ENCODE results near the gene VTCN1.
"Not testable (repeated sequence)": the region's sequence is repeated elsewhere in the genome, so short reads cannot be mapped to it uniquely, and the experiment has no call there.

VTCN1 gene

GRCh38 chr1:117138106-117138505, 72.6 kb downstream of the VTCN1 start:
- no peak for DNase-seq
- in situ Hi-C loops (cut with HindIII; ENCODE audit: low pct_ligation_motif_present, low pct_unique_long_range_greater_than_20kb, low sequenced_read_pairs), result no loop called here

- DNase-seq, result no peak
- in situ Hi-C loops (cut with HindIII; ENCODE audit: low pct_ligation_motif_present, low pct_unique_long_range_greater_than_20kb, low sequenced_read_pairs), result no loop called here
Observed at GRCh38 chr1:117137281-117137855, 73.4 kb downstream of the VTCN1 start.

GRCh38 chr1:117136749-117137148, 74.0 kb downstream of the VTCN1 start:
- in situ Hi-C loops (cut with HindIII; ENCODE audit: low pct_ligation_motif_present, low pct_unique_long_range_greater_than_20kb, low sequenced_read_pairs), result no loop called here
- no peak for DNase-seq

- DNase-seq, result no peak
Observed at GRCh38 chr1:117135329-117135728, 75.4 kb downstream of the VTCN1 start.

GRCh38 chr1:117130526-117130925, 80.2 kb downstream of the VTCN1 start:
- in situ Hi-C loops (cut with HindIII; ENCODE audit: low pct_ligation_motif_present, low pct_unique_long_range_greater_than_20kb, low sequenced_read_pairs), result no loop called here
- no peak for DNase-seq

More at GRCh38 chr1:117135329-117135728, 75.4 kb downstream of the VTCN1 start:
- in situ Hi-C loops (cut with HindIII; ENCODE audit: low pct_ligation_motif_present, low pct_unique_long_range_greater_than_20kb, low sequenced_read_pairs), result no loop called here

GRCh38 chr1:117128323-117129079, 82.2 kb downstream of the VTCN1 start:
- in situ Hi-C loops (cut with HindIII; ENCODE audit: low pct_ligation_motif_present, low pct_unique_long_range_greater_than_20kb, low sequenced_read_pairs), result no loop called here
- peak; percentile 38 for DNase-seq

GRCh38 chr1:117127795-117128194, 82.9 kb downstream of the VTCN1 start:
- in situ Hi-C loops (cut with HindIII; ENCODE audit: low pct_ligation_motif_present, low pct_unique_long_range_greater_than_20kb, low sequenced_read_pairs), result no loop called here
- DNase-seq, result no peak

- in situ Hi-C loops (cut with HindIII; ENCODE audit: low pct_ligation_motif_present, low pct_unique_long_range_greater_than_20kb, low sequenced_read_pairs), result no loop called here
- DNase-seq, result no peak
Observed at GRCh38 chr1:117124661-117125060, 86.1 kb downstream of the VTCN1 start.

GRCh38 chr1:117123274-117123673, 87.5 kb downstream of the VTCN1 start:
- in situ Hi-C loops (cut with HindIII; ENCODE audit: low pct_ligation_motif_present, low pct_unique_long_range_greater_than_20kb, low sequenced_read_pairs), result no loop called here
- DNase-seq, result no peak

GRCh38 chr1:117122330-117123025, 88.2 kb downstream of the VTCN1 start:
- DNase-seq, result no peak
- in situ Hi-C loops (cut with HindIII; ENCODE audit: low pct_ligation_motif_present, low pct_unique_long_range_greater_than_20kb, low sequenced_read_pairs), result no loop called here

- in situ Hi-C loops (cut with HindIII; ENCODE audit: low pct_ligation_motif_present, low pct_unique_long_range_greater_than_20kb, low sequenced_read_pairs), result no loop called here
- DNase-seq, result peak; percentile 94
Observed at GRCh38 chr1:117121589-117122329, 89.0 kb downstream of the VTCN1 start, which contains the start of gene TRIM45. Gene TRIM45 (minus strand): TSS chr1:117121749. CDS start chr1:117121201, 548 bp downstream.

GRCh38 chr1:117120774-117121588, 89.7 kb downstream of the VTCN1 start:
- in situ Hi-C loops (cut with HindIII; ENCODE audit: low pct_ligation_motif_present, low pct_unique_long_range_greater_than_20kb, low sequenced_read_pairs), result no loop called here
- DNase-seq, result no peak

- DNase-seq; in situ Hi-C loops (cut with HindIII; ENCODE audit: low pct_ligation_motif_present, low pct_unique_long_range_greater_than_20kb, low sequenced_read_pairs): not testable (repeated sequence)
Observed at GRCh38 chr1:117119144-117119543, 91.6 kb downstream of the VTCN1 start.

- in situ Hi-C loops (cut with HindIII; ENCODE audit: low pct_ligation_motif_present, low pct_unique_long_range_greater_than_20kb, low sequenced_read_pairs), result no loop called here
- no peak for DNase-seq
Observed at GRCh38 chr1:117118137-117118536, 92.6 kb downstream of the VTCN1 start.

- DNase-seq, result no peak
- in situ Hi-C loops (cut with HindIII; ENCODE audit: low pct_ligation_motif_present, low pct_unique_long_range_greater_than_20kb, low sequenced_read_pairs), result no loop called here
Observed at GRCh38 chr1:117117697-117118096, 93.0 kb downstream of the VTCN1 start.

- in situ Hi-C loops (cut with HindIII; ENCODE audit: low pct_ligation_motif_present, low pct_unique_long_range_greater_than_20kb, low sequenced_read_pairs), result no loop called here
- no peak for DNase-seq
Observed at GRCh38 chr1:117116784-117117130, 94.0 kb downstream of the VTCN1 start.

GRCh38 chr1:117116090-117116783, 94.5 kb downstream of the VTCN1 start:
- in situ Hi-C loops (cut with HindIII; ENCODE audit: low pct_ligation_motif_present, low pct_unique_long_range_greater_than_20kb, low sequenced_read_pairs), result no loop called here
- DNase-seq, result no peak

- no peak for DNase-seq
- in situ Hi-C loops (cut with HindIII; ENCODE audit: low pct_ligation_motif_present, low pct_unique_long_range_greater_than_20kb, low sequenced_read_pairs), result no loop called here
Observed at GRCh38 chr1:117114877-117115276, 95.8 kb downstream of the VTCN1 start.

Data from ACHN (cell line).